Measurements from ENCODE around the gene BMPR1A.

- TF ChIP-seq HOXB13 (CRISPR knock-in tag; IDR thresholded peaks at IDR 0.05; ENCODE audit: low read depth) (no peak), CTCF (IDR thresholded peaks at IDR 0.05) (no peak), MAX (IDR thresholded peaks at IDR 0.05) (no peak), ESRRA (IDR thresholded peaks at IDR 0.05; ENCODE audit: borderline replicate concordance, low read length) (no peak), SREBF2 (IDR thresholded peaks at IDR 0.05) (no peak), CHD2 (IDR thresholded peaks at IDR 0.05; ENCODE audit: low read length, partially characterized antibody) (no peak), FOSL2 (IDR thresholded peaks at IDR 0.05) (no peak), FOSL2 (CRISPR knock-in tag; IDR thresholded peaks at IDR 0.05) (no peak), PBX3 (IDR thresholded peaks at IDR 0.05) (no peak), MAFK (IDR thresholded peaks at IDR 0.05; ENCODE audit: partially characterized antibody) (no peak), PHF8 (IDR thresholded peaks at IDR 0.05; ENCODE audit: borderline replicate concordance, low read depth) (no peak), TP53 (CRISPR knock-in tag; IDR thresholded peaks at IDR 0.05) (no peak), EHMT2 (IDR thresholded peaks at IDR 0.05; ENCODE audit: low read depth) (no peak), POLR2A (IDR thresholded peaks at IDR 0.05; ENCODE audit: low read length) (no peak)
- TF ChIP-seq, protein P1, sequence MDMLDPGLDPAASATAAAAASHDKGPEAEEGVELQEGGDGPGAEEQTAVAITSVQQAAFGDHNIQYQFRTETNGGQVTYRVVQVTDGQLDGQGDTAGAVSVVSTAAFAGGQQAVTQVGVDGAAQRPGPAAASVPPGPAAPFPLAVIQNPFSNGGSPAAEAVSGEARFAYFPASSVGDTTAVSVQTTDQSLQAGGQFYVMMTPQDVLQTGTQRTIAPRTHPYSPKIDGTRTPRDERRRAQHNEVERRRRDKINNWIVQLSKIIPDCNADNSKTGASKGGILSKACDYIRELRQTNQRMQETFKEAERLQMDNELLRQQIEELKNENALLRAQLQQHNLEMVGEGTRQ (IDR thresholded peaks at IDR 0.05) = no peak
These were observed 92.9 kb downstream of the BMPR1A start for GRCh38 chr10:86849181-86849894.
